ENCODE data around the gene PCK1. TPM values are rescaled to one million over a fixed set of nuclear protein-coding genes. Genes with fewer than 3 reads are reported as not detected.

The PCK1 gene
- total RNA-seq, 4 donors from 2014 or later, result 0.56 to 3.4 (median 2.2) TPM

DNA sequence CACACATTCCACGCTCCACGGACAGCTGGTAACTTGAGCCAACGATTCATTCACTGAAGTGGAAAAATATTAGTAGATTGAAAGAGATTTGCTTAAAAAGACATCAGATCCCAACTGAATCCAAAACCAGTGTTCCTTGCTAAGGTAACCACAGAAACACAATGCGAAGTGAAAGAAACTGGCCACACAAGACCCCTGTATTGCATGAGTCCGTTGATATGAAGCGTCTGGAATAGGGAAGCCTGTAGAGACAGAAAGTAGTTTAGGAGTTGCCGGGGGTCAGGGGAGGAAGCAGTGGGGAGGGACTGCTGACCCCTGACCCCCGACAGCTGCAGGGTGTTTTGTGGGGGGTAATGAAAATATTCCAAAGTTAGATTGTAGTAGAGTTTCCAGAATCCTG, 10.0 kb downstream of the PCK1 start:
- Histone ChIP-seq H3K27me3 (no peaks in the 10 kb centered on the region), H3K4me3 (replicated peaks in 1 of 3) (no peak overlapping the region), H3K9me3 (no peaks in the 10 kb centered on the region), H3K4me1 (peaks cover 0 to 8% of the 10 kb centered on the region in 2 donors), H3K27ac (no peak overlapping the region), H3K36me3 (no peaks in the 10 kb centered on the region)
- intact Hi-C loops (cut with DNase I), result no loop called here
- TF ChIP-seq POLR2A (IDR thresholded peaks at IDR 0.05), result no peak
- TF ChIP-seq, protein P1, sequence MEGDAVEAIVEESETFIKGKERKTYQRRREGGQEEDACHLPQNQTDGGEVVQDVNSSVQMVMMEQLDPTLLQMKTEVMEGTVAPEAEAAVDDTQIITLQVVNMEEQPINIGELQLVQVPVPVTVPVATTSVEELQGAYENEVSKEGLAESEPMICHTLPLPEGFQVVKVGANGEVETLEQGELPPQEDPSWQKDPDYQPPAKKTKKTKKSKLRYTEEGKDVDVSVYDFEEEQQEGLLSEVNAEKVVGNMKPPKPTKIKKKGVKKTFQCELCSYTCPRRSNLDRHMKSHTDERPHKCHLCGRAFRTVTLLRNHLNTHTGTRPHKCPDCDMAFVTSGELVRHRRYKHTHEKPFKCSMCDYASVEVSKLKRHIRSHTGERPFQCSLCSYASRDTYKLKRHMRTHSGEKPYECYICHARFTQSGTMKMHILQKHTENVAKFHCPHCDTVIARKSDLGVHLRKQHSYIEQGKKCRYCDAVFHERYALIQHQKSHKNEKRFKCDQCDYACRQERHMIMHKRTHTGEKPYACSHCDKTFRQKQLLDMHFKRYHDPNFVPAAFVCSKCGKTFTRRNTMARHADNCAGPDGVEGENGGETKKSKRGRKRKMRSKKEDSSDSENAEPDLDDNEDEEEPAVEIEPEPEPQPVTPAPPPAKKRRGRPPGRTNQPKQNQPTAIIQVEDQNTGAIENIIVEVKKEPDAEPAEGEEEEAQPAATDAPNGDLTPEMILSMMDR (IDR thresholded peaks at IDR 0.05), result no peak
- no peak for DNase-seq
- 63 to 67% methylated on average over 8 of the region's 8 CpGs for WGBS, 2 donors

DNA sequence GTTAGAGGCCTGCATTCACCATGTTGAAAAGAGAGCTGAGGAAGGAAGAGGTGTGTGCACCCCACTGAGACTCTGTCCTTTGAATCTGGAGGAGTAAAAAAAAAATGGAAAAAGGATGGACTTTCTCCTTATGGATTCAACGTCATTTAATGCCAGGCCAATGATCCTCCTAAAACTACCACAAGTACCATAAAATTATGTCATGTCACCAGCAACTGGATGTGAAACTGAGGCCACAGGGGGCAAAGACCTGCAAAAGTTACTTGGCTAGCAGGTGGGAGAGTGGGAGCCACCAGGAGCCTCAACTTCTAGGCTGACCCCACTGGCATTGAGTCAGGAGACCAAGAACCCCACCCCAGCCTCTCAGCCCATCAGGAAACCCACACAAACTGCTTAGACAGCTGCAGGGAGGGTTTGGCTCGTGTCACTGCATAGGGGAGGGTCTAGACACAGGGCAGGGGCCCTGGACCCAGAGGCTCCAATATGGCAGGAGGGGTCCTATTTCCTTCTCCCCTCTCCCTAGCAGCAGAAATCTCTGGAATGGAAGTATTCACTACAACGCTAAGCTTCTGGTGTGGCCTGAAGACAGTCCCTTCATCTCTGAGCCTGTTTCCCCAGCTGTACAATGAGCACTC, 11.0 kb downstream of the PCK1 start:
- H3K36me3 ChIP-seq, result no peaks in the 10 kb centered on the region
- 90% methylated on average over 3 of the region's 3 CpGs for WGBS, 2 donors
- no peak for DNase-seq
- H3K27me3 ChIP-seq, result no peaks in the 10 kb centered on the region
- no peak for TF ChIP-seq POLR2A (IDR thresholded peaks at IDR 0.05)
- TF ChIP-seq, protein P1 (IDR thresholded peaks at IDR 0.05), result no peak
- H3K4me3 ChIP-seq (replicated peaks in 1 of 3), result no peak overlapping the region
- H3K27ac ChIP-seq, result no peak overlapping the region
- no peaks in the 10 kb centered on the region for H3K9me3 ChIP-seq
- H3K4me1 ChIP-seq, result peaks cover 0 to 8% of the 10 kb centered on the region in 2 donors
- intact Hi-C loops (cut with DNase I), result no loop called here

DNA sequence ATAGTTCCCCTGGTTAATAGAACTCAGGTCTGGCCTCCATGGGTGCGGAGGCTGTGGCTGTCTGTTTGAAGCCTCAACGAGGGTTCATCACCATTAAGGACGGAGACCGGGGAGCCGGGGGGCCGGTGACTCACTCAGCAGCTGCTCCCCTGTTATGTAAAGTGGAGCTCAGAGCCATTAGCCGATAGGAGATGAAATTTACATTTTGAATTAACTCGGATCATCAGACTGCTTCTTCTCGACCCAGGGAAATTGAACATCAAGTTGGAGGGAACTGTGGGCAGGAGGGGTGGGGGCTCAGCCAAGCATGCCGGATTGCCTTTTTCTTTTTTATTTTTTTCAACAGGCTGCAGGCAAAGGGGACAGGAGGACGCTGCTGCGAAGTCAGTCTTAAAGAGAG, 12.3 kb downstream of the PCK1 start:
- no peak for DNase-seq
- Histone ChIP-seq H3K36me3 (no peaks in the 10 kb centered on the region), H3K4me3 (replicated peaks in 1 of 3) (no peak overlapping the region), H3K27ac (no peak overlapping the region), H3K4me1 (peaks cover 0 to 8% of the 10 kb centered on the region in 2 donors), H3K27me3 (no peaks in the 10 kb centered on the region), H3K9me3 (no peaks in the 10 kb centered on the region)
- intact Hi-C loops (cut with DNase I), result no loop called here
- TF ChIP-seq, protein P1 (IDR thresholded peaks at IDR 0.05), result no peak
- no peak for TF ChIP-seq POLR2A (IDR thresholded peaks at IDR 0.05)
- WGBS, 2 donors, result 27 to 31% methylated on average over 10 to 11 of the region's 12 CpGs

DNA sequence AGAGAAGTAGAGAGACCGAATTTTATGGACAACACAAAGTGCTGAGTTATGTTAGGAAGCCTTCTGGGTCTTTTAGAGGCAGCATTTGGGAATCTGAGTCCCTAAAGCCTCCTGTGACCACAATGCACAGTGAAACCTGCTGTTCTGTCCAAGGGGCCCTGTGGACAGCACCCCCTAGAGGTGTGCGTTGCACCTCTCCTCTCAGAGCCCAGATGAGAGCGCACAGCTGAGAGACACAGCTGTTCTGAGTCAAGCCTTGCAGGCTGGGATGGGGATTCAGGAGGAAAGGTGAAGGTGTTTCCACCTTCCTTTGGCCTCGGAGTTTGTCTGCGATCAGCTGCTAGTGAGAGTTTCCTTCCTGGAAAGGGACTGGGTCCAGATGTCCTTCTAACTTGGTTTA, 13.0 kb downstream of the PCK1 start:
- Histone ChIP-seq H3K4me1 (peaks cover 0 to 8% of the 10 kb centered on the region in 2 donors), H3K27me3 (no peaks in the 10 kb centered on the region), H3K36me3 (no peaks in the 10 kb centered on the region), H3K4me3 (replicated peaks in 1 of 3) (no peak overlapping the region), H3K27ac (no peak overlapping the region), H3K9me3 (no peaks in the 10 kb centered on the region)
- intact Hi-C loops (cut with DNase I), result no loop called here
- TF ChIP-seq POLR2A (IDR thresholded peaks at IDR 0.05), result no peak
- TF ChIP-seq, protein P1 (IDR thresholded peaks at IDR 0.05), result no peak
- no peak for DNase-seq
- WGBS, 2 donors, result 65 to 72% methylated on average over 3 to 5 of the region's 5 CpGs

DNA sequence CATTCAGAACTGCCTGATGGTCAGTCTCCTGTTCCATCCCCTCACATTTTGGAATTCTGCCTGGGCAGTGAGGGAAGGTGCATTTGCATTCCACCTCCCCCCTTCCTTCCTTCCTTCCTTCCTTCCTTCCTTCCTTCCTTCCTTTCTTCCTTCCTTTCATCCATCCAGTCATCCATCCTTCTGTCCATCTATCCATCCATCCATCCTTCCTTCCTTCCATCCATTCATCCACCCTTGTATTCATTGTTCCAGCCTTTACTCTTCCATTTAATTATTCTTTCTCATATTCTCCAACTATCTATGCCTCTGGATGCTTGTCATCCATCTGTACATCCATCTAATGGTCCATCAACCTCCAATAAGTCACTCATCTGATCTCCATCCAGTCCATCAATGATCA, 14.0 kb downstream of the PCK1 start:
- Histone ChIP-seq H3K36me3 (no peaks in the 10 kb centered on the region), H3K27ac (no peak overlapping the region), H3K9me3 (no peaks in the 10 kb centered on the region), H3K4me3 (replicated peaks in 1 of 3) (no peak overlapping the region), H3K27me3 (no peaks in the 10 kb centered on the region), H3K4me1 (peaks cover 0 to 8% of the 10 kb centered on the region in 2 donors)
- DNase-seq, result no peak
- TF ChIP-seq, protein P1 (IDR thresholded peaks at IDR 0.05), result no peak
- TF ChIP-seq POLR2A (IDR thresholded peaks at IDR 0.05), result no peak
- intact Hi-C loops (cut with DNase I), result no loop called here
